Fibroblast of gingiva (primary cell): ENCODE measurements around the gene LAMA3.

Source experiments
- DNase-seq: peaks from one replicate; pipeline ENCODE4 v3.0.0-alpha.2; 2011; ENCODE audit warnings: low read depth

The LAMA3 gene

DNA sequence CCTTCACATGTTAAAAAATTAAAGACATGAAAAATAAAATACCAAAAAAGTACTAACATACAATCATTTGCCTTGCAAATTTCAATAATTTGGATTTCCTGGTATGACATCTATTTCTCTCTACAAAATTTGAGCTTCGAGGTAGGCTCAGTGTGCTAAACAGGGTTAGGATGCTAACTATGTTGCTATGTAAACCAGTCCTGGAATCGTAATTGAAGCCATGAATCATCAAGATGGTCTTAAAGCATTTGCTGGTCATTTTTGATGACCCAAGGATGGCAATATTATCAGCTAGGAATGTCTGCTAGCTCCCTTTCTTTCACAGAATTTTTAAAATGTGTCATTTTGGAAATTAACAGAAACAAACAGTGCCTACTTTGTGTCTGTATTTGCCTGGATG, 217.4 kb downstream of the LAMA3 start:
- DNase-seq, result no peak

DNA sequence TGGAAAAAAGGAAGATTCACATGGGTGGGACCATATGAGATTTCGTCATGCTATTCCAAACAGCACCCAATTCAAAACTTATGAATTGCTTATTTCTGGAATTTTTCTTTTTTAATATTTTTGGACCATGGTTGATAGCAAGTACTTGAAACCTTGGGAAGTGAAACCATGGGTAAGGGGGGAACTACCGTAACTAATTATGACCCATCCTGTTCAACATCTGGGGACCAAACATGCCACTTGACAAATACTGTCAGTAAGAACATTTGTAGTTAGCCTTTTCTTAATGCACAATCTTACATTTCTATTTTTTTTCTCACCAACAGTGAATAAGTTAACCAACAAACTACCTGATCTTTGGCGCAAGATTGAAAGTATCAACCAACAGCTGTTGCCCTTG, 219.6 kb downstream of the LAMA3 start:
- DNase-seq, result no peak

DNA sequence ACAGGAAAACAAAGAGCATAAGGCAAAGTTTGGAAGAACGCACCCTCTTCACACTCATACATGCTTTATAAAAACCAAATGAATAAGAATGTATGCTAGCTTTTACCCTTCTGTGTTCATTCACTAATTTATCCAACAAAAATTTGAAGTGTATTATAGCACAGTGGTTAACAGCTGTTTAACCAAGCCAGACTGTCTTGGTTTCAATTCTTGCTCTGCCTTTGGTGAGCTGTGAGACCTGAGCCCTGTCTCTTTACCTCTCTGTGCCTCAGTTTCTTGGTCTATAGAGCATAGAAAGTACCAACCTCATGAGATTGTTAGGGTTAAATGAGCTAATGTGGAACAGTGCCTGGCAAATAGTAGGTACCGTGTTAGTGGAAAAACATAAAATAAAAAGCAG, 220.8 kb downstream of the LAMA3 start:
- no peak for DNase-seq

DNA sequence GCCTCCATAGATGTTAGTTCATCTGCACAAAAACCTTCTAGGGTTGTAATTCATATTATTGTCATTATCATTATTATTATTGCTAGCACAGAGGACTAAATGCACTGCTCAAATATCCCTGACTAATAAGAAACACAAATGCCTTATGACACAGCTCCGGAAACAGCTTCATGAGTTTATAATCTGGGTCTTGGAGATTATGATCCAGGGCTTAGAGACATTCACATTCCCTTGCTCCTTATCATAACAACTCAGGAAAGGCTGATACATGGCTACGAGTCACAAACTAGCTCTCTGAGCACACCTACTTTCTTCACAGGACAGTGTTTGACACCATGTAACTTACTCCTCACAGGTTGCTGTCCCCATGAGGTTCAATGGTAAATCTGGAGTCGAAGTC, 223.1 kb downstream of the LAMA3 start:
- no peak for DNase-seq

DNA sequence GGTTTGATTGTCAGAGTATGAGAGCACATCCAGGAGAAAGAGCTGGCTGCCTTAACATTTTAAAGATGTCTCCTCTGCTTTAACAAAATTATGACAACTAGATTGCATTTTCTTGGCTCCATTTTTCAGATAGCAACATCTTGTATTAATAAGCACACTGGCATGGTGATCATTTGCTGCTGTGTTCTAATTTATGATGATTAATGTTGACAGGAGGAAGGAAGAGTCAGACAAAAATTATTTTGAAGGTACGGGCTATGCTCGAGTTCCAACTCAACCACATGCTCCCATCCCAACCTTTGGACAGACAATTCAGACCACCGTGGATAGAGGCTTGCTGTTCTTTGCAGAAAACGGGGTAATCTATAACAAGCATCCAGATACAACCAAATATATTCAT, 227.1 kb downstream of the LAMA3 start:
- peak; percentile 40 for DNase-seq

DNA sequence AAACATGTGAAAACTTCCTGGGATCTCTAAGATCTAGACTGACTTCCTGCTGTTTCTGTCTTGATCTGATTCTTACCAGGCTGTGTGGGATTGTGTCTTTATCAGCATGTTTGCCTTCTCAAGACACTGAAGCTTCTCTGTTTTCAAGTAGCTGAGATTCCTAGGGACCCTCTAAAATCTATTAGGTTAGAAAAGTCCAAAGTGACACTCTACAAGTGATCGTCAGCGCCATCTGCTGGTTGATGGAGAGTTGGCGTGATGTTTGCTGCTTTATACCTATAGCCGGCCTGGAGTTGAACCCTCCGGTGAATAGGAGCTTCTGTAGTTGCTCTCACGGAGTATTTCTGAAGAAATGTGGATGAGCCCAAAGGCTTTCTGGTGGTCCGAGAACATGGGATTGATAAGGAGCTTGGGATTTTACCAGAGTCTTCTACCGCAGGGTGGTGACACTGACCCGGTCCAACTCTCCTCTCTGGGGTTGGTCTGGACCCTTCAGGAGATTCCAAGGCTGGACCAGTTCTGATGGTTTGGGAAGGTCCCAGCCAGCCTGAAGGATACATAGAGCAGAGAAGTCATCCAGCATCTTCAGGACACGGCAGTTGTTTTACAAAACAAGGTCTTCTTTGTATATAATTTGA, 229.3 kb downstream of the LAMA3 start:
- DNase-seq, result peak; percentile 34

DNA sequence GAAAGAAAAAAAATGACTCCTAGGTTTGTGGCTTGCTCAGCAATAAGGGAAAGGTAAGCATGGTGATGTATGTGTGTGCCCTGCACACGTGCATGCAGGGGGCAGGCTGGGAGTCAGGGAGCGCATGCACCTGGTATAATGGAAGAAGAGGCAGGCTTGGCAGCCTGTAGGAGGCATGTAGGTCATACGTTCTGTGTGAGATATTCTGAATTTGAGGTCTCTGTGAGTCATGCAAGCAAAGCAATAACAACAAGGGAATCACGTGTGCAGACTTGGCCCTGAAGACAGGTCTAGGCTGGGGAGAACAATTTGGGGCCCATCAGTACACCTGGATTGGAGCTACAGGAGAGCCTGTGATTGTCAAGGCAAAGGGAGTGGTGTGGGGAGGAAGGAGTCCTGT, 230.8 kb downstream of the LAMA3 start:
- no peak for DNase-seq

DNA sequence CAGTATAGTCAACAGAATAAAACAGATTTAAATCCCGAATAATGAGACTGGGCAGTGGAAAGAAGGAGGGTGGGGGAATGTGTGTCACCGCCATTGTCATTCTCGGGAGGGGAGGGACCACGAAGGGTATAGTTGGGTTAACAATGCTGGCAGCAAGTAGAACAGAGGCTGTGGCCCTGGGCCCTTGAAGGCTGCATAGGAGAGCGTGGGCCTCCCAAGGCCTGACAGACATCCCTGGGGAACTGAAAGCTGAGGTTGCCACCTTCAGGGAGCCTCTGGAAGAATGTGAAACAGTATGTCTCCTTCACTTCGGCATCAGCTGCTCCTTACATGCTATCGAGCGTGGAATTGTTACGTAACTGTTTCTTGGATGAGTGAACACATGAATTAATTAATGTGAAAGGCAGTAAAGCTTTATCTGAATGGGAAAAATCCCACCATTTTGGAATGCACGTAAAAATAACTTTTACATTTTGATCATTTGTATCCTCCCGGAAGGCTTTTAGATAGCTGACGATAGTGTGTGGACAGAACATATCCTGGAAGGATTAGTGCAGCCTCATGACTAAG, 232.5 kb downstream of the LAMA3 start:
- DNase-seq, result no peak

DNA sequence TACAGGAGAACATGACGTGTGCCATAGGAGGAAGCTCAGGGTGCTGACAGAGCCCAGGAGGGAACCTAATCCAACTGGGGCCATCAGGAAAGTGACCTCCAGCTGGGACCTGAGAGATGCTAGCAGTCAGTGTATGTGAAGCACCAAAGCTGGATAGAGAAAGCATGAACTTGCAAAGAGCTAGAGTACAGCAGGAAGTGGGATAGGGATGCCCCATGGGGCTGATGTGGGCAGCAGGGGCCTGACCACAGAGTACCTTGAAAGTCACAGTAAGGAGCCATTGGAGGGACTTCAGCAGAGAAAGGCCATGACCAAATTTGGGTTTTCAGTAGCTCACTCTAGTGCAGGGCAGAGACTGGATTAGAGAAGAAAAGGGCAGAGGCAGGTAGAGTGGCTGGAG, 233.7 kb downstream of the LAMA3 start:
- DNase-seq, result no peak

DNA sequence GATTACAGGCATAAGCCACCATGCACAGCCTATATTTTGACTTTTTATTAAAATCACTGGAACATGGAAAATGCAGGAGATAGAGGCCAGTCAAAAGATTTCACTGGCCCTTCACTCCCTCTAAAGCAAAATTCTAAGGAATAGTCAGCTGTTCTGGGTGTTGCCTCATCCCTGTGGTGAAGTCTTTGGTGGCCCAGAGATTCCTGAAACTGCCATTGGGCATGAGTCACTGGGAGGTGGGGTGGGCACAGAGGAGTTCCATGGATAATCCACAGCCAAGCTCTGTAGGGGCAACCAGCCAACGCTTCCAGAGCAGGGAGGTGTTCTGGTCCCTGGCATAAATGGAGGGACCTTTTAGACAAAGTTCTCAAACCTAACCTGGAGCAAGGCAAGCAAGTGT, 235.6 kb downstream of the LAMA3 start:
- DNase-seq, result peak; percentile 50

DNA sequence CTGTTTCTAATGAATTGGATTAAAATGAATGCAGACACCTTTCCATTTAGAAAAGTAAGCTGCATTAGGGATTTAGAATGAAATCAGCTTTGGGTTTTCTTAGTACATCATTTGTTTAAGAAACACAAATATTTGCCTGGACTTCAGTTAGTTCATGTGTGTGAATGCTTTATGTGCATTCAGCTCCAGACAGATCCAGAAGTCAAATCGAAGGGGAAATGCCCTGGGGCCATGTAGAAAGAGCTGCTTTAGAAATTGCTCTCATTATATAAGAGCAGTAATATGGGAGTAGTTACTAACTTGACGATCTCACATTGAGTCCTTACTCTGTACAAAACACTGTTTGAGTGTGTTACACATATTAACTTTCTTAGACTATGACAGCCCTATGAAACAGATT, 237.3 kb downstream of the LAMA3 start:
- no peak for DNase-seq

DNA sequence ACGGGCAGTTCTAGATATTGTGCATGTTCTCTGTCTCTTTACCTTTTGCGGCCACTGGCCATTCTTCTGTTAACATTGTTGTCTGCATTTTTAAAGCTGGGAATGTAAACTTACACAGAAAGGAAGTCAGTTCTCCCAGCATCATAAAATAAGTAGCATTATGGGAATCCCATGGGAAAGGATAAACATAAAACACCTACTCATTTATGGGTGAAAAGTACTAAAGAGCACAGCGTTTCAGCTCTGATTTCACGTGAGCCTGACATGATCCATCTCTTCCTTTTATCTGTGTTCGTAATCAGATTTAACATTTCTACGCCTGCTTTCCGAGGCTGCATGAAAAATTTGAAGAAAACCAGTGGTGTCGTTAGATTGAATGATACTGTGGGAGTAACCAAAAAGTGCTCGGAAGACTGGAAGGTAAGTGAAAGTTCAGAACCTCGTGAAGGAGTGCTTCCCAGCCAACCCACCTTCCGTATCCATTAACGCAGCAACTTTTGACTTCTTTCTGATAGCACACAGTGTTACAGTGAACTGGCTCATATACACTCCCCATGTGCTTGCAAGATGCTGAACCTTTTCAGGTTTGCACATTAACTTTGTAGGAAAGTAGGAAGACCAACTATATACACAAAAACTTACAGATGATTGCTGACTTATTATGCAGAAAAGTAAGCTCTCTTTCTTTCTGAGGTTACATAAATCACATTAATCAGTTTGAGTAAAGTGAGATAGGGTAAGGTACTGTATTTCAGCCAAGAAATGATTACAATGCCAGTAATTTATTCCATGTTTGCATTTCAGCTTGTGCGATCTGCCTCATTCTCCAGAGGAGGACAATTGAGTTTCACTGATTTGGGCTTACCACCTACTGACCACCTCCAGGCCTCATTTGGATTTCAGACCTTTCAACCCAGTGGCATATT, 238.8 kb downstream of the LAMA3 start:
- DNase-seq, result no peak

DNA sequence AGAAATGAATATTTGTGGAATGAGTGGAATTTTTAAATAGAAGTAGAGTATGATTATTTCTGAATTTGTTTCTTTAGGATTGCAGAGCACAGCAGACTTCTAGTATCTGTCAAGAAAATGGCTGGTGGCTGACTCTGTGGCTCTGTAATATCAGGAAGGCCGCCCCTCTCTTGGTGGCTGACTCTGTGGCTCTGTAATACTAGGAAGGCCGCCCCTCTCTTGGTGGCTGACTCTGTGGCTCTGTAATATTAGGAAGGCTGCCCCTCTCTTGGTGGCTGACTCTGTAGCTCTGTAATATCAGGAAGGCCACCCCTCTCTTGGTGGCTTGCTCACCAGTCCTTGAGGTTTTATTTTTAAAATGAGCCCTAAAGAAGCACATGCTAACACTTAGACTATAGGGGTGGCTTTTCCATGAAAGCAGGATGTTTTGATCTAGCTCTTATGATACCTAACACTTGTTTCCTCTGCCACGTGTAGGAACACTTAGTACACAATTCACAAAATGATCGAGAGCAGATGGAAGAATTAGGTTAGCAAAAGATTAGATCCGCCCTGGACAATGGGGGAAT, 240.2 kb downstream of the LAMA3 start:
- DNase-seq, result no peak

DNA sequence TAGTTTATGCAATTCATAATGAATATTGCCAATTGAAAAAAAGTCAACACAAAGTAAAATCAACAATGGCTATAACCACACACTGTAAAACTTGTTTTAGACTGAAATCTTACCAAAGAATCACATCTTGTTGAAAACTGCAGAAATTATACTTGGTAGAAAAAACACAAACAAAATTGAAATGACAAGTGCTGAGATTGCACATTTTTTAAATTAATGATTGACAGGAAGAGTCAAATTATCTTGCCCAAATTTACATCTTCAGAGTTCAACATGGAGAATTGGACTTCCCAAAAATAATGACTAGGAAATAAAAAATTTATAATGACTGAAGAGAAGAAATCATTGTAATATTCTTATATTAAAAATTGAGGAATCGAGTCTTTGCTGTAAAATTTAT, 240.7 kb downstream of the LAMA3 start:
- no peak for DNase-seq

DNA sequence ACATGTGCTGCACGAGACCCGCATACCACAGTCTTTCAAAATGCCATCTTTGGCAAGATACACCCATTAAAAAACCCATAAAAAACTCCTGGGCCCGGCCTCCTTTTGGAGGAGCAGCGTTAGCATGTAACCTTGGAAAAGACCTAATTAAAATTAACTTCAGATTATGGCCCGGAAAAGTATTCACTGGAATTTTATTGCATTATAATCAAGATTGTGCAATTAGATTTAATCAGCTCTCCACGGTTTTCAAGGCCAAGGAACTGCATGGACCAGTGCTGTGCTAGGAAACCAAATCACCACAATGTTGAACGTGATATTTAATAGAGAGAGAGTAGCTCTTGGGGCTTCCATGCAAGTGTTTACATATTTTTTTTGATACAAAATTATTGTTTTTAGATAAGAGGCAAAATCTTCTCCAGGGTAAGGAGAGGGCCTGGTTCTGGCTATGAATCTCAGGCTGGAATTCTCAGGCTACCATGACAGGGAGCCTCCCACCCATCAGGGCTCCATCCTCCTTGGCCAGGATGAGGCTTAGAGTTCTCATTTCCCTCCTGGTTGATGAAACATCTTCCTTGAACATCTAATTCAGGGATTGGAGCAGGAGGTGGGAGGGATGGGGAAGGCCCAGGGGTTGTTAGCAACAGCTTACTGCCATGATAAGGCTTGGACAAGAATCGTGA, 243.3 kb downstream of the LAMA3 start:
- DNase-seq, result peak; percentile 79

DNA sequence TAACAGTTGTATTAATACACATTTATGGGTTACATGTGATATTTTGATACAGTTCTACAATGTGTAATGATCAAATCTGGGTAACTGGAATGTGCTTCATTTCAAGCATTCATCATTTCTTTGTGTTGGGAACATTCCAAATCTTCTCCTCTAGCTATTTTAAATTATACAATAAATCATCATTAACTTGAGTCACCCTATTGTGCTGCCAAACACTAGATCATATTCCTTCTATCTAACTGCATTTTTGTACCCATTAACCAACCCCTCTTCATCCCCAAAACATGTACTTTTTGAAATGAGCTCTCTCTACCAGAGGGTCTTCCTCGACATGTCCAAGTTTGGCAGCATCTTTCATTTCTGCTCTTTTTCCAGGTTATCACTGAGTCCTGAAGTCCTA, 244.2 kb downstream of the LAMA3 start:
- DNase-seq, result peak; percentile 63

DNA sequence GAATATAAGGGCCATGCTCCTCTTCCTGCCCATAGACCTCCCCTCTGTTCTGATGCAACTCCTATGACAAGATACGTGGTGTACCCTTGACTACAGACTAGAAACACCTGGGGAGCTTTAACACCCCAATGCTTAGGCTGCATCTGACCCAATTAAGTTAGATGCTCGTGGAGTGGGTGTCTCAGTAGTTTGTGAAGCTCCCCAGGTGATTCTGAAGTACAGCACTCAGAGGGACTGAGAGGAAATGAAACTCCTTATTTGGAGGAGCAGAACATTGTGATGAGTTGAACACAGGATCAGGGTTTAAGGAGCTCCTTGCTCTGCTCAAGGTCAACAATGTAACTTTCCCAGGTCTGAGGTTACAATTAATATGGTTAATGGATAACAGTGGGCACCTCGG, 245.0 kb downstream of the LAMA3 start:
- no peak for DNase-seq

DNA sequence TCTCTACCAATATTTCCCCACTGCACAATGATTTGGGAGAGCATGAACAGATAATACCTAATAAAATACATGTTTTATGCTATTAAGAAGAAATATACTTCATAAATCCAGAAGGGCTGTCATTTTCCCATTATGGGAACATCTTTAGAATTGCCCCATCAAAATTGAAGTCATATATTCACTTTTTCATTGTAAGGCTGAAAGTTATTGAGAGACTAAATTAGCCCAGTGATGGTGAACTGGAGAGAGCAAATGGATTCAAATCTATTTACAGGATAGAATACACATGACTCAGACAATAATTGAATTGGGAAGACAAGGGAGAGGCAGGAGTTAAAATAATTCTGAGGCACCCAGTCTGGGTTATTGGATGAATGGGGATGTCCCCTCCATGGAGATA, 245.6 kb downstream of the LAMA3 start:
- no peak for DNase-seq

DNA sequence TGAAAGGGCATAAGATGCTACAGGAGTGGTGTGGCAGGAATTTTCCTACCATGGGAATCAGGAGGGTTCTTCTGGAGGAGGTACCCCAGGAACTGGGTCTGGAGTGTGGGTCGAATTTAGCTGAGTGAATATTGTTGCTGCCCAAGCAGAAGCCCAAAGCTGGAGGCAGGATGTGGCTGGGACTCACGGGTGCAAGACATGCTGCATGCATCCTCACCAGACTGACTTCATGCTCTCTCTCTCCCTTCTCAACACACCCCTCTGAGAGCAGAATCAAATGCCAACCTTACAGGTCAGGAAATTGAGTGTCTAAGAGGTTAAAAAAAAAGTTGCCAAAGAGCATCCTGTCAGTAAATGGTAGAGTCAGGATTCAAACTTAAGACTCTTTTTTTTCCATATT, 246.6 kb downstream of the LAMA3 start:
- DNase-seq, result no peak

DNA sequence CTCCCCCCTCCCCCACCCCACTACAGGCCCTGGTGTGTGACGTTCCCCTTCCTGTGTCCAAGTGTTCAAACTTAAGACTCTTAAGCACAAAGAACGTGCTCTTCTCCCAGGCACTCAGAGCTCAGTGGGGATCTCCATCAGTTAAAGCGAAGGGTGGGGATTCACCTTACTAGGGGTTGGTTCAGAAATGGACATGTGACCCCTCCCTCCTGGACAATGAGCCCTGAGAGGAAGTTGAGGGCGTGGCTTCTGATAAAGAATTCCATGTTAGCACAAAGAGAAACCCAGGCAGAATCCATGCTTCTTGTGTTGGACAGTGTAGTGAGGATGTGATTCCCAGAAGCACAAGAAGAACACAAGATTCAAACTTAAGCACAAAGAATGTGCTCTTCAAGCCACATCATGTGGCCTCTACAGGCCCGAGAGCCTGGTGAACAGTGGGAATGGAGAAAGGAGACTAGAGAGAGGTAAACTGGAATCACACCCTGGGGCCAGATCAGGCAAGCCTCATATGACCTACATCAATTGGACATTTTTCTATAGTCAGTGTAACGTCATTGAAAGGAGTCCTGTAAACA, 247.2 kb downstream of the LAMA3 start:
- DNase-seq, result no peak

DNA sequence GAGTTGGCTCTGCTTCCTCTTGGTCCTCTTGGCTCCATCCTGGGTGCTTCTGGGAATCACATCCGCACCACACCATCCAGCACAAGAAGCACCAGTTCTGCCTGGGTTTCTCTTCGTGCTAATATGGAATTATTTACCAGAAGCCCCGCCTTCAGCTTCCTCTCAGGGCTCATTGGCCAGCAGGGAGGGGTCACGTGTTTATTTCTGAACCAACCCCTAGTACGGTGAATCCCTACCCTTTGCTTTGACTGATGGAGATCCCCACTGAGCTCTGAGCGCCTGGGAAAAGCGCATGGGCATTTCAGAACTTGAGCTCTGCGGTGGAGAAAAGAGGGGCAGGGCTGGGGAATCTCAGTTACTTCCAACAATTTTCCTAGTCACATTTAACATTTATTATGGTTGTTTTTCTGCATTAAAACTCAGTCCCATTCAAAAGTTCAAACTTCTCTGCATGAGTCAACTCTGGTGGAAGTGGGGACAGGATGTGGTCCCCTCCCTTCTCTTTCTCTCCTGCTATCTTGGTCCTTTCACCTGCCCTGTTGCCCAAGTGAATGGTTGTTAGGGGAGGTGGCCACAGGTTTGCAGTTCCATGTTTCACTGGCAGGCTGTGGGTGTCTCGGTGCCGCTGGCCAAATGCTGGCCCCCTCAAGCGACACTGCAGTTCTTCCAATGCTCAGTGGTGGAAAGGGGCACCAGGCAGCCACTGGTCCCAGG, 248.9 kb downstream of the LAMA3 start:
- no peak for DNase-seq
